22Rv1 (cell line): ENCODE data around the gene ZNF280D.

Experiments used
- CTCF ChIP-seq: fragments of 450-650 bp; IDR thresholded peaks from 2 replicates; pipeline ENCODE4 v1.5.1; 2017; ENCODE audit warnings: mild to moderate bottlenecking
- ZFX ChIP-seq: fragments of 450-650 bp; IDR thresholded peaks from 2 replicates; pipeline ENCODE4 v1.6.1; 2017; ENCODE audit warnings: antibody characterized with exemption, borderline replicate concordance

- TF ChIP-seq CTCF: no peak
- TF ChIP-seq ZFX: no peak
Observed at GRCh38 chr15:56639631-56640030, 93.7 kb downstream of the ZNF280D start.
